ENCODE results near the gene MAST4. TPM values are rescaled to one million over a fixed set of nuclear protein-coding genes. Genes with fewer than 3 reads are reported as not detected.

Gene MAST4
- total RNA-seq, 4 donors from 2014 or later: 19.5 to 44.1 (median 24.1) TPM

DNA sequence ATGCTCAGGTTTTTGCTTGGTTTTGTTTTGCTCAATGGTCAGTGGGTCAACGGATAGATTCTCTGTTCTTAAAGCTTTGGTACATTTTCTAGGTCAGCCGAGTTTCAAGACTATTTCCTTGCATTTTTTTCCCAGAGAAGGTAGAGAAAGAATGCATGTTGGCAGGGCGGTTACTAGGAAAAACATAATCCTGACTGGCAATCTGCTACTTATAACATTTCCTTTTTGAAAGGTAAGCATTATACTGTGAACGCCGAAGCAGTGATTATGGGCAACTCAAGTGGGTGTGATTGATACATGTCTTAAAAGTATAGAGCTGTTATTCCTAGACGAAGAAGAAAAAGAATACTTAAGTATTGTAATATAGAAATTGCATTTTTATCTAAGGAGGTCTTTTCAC is 273.2 kb downstream of the MAST4 start:
- H3K27me3 ChIP-seq: no peaks in the 10 kb centered on the region
- TF ChIP-seq, protein P1, sequence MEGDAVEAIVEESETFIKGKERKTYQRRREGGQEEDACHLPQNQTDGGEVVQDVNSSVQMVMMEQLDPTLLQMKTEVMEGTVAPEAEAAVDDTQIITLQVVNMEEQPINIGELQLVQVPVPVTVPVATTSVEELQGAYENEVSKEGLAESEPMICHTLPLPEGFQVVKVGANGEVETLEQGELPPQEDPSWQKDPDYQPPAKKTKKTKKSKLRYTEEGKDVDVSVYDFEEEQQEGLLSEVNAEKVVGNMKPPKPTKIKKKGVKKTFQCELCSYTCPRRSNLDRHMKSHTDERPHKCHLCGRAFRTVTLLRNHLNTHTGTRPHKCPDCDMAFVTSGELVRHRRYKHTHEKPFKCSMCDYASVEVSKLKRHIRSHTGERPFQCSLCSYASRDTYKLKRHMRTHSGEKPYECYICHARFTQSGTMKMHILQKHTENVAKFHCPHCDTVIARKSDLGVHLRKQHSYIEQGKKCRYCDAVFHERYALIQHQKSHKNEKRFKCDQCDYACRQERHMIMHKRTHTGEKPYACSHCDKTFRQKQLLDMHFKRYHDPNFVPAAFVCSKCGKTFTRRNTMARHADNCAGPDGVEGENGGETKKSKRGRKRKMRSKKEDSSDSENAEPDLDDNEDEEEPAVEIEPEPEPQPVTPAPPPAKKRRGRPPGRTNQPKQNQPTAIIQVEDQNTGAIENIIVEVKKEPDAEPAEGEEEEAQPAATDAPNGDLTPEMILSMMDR (IDR thresholded peaks at IDR 0.05): no peak
- TF ChIP-seq EP300 (IDR thresholded peaks at IDR 0.05) (no peak), POLR2A (IDR thresholded peaks at IDR 0.05) (no peak)
- no peak for DNase-seq (ENCODE audit: low spot score in 2 of 2)
- WGBS, 2 donors: 77 to 80% methylated on average over 6 of the region's 6 CpGs
- H3K9me3 ChIP-seq: no peaks in the 10 kb centered on the region
- H3K36me3 ChIP-seq: no peaks in the 10 kb centered on the region
- H3K4me1 ChIP-seq: no peaks in the 10 kb centered on the region
- no peak overlapping the region for H3K4me3 ChIP-seq
- no peak overlapping the region for H3K27ac ChIP-seq

DNA sequence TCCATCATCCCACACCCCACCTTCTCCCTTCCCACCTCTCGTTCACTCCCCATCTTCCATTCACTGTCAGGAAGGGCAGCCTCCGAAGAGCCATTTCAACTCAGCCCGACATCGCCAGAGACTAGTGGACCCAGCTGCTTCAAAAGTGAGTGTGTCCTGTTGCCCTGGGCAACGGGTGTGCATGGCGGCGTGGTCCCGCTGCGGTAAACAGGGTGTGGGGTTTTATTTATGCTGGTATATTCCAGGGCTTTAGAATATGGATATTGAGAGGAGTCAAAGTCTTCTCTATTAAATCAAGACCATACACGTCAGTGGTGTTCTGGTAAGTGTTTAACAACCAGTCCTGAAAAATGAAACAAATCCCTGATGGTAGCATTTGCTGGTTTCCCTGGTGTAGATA is 274.5 kb downstream of the MAST4 start:
- no peaks in the 10 kb centered on the region for H3K9me3 ChIP-seq
- no peaks in the 10 kb centered on the region for H3K4me1 ChIP-seq
- no peaks in the 10 kb centered on the region for H3K36me3 ChIP-seq
- no peak overlapping the region for H3K4me3 ChIP-seq
- TF ChIP-seq POLR2A (IDR thresholded peaks at IDR 0.05) (no peak), EP300 (IDR thresholded peaks at IDR 0.05) (no peak)
- TF ChIP-seq, protein P1 (IDR thresholded peaks at IDR 0.05): no peak
- no peak for DNase-seq (ENCODE audit: low spot score in 2 of 2)
- H3K27ac ChIP-seq: no peak overlapping the region
- 92 to 94% methylated on average over 10 of the region's 10 CpGs for WGBS, 2 donors
- no peaks in the 10 kb centered on the region for H3K27me3 ChIP-seq

DNA sequence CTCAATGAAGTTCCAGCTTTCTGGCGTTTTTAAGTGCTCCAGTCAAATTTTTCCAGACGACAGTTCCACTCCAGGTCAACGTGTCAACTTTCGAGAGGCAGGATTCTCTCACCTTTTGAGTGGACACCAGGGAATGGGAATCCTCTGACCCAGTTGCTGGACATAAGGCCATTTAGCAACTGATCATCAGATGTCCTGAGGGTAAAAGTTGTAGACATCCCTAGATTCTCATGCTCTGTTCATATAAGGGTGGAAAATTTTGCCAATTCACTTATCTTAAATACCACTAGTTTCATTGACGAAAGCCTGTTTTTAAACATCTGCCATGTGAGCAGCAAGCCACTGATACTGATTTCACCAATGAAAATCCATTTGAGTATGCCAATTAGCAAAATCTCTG is 275.5 kb downstream of the MAST4 start:
- no peak for DNase-seq (ENCODE audit: low spot score in 2 of 2)
- TF ChIP-seq, protein P1 (IDR thresholded peaks at IDR 0.05): no peak
- TF ChIP-seq EP300 (IDR thresholded peaks at IDR 0.05) (no peak), POLR2A (IDR thresholded peaks at IDR 0.05) (no peak)
- no peak overlapping the region for H3K4me3 ChIP-seq
- 83 to 86% methylated on average over 5 of the region's 5 CpGs for WGBS, 2 donors
- no peak overlapping the region for H3K27ac ChIP-seq
- H3K36me3 ChIP-seq: no peaks in the 10 kb centered on the region
- no peaks in the 10 kb centered on the region for H3K4me1 ChIP-seq
- no peaks in the 10 kb centered on the region for H3K9me3 ChIP-seq
- H3K27me3 ChIP-seq: no peaks in the 10 kb centered on the region

DNA sequence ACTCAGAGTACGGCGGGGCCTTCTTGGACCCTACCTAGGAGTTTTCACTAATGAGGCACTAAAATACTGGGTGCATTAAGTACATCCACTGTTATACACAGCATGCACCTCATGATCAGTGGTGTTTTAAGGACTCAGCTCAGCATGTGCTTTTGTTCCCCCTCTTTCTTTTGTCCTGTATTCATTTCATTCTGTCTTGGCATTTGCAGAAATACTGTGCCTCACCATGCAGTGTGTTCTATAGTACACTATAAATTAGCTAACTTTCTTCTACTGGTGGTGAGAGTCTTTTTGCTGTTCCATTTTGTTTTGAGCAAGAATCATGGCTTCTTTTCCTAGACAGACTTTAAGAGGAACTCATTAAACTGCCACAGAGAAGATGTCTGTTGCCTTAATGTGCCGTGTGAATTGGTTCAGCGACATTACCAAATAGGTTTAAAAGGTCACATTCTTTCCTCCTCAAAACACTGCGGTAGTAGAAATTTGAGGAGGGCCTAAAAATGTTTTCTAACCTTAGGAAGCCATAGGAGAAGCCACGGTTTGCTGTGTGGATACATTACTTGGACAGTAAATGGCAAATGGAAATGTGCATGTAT is 276.6 kb downstream of the MAST4 start:
- no peak overlapping the region for H3K4me3 ChIP-seq
- no peaks in the 10 kb centered on the region for H3K36me3 ChIP-seq
- TF ChIP-seq POLR2A (IDR thresholded peaks at IDR 0.05): no peak
- TF ChIP-seq EP300 (IDR thresholded peaks at IDR 0.05): no peak
- TF ChIP-seq, protein P1 (IDR thresholded peaks at IDR 0.05): no peak
- no peaks in the 10 kb centered on the region for H3K27me3 ChIP-seq
- WGBS, 2 donors: 69 to 78% methylated on average over 6 of the region's 6 CpGs
- no peaks in the 10 kb centered on the region for H3K4me1 ChIP-seq
- no peak for DNase-seq (ENCODE audit: low spot score in 2 of 2)
- no peaks in the 10 kb centered on the region for H3K9me3 ChIP-seq
- H3K27ac ChIP-seq: no peak overlapping the region

DNA sequence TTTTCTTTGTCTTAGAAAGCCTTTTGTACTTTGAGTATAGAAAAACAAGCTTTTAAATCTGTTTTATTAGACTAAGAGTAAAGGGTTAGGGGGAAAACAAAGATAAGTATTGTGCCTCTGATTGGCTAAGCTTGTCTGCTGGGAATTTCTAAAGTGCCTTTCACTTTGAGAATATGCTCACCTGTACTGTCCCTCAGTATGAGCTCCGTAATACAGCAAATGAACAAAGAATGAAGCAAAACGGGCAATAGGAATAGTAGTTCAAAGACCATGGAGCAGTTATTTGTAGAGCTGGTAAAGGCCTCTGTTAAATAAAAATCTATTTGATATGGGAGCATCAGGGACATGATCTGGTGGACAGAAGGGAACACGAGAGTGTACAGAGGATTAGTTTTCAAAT is 277.8 kb downstream of the MAST4 start:
- TF ChIP-seq, protein P1 (IDR thresholded peaks at IDR 0.05): no peak
- TF ChIP-seq POLR2A (IDR thresholded peaks at IDR 0.05) (no peak), EP300 (IDR thresholded peaks at IDR 0.05) (no peak)
- H3K9me3 ChIP-seq: no peaks in the 10 kb centered on the region

More for the DNA sequence above, 277.8 kb downstream of the MAST4 start:
- DNase-seq (ENCODE audit: low spot score in 2 of 2): no peak
- H3K27ac ChIP-seq: no peak overlapping the region
- no peak overlapping the region for H3K4me3 ChIP-seq
- no peaks in the 10 kb centered on the region for H3K4me1 ChIP-seq
- H3K36me3 ChIP-seq: no peaks in the 10 kb centered on the region
- H3K27me3 ChIP-seq: no peaks in the 10 kb centered on the region
- WGBS, 2 donors: 71 to 77% methylated on average over 3 of the region's 3 CpGs

All from tibial nerve (tissue), 4 donors.